Kidney capillary endothelial cell (primary cell): ENCODE data around the gene HELT.
A peak's percentile ranks its signal among the peaks of the same experiment; 100 is the strongest.

Experiments used
- DNase-seq: peaks from one replicate; pipeline ENCODE4 v3.0.0-alpha.2; 2018; ENCODE audit warnings: low spot score

Gene HELT

GRCh38 chr4:185003596-185004351 is 14.5 kb upstream of the HELT start:
- no peak for DNase-seq

- DNase-seq, result no peak
Measured at GRCh38 chr4:185004562-185005218, 13.6 kb upstream of the HELT start.

- DNase-seq, result peak; percentile 72
Measured at GRCh38 chr4:185005219-185005819, 13.0 kb upstream of the HELT start.

- no peak for DNase-seq
Measured at GRCh38 chr4:185011408-185011807, 6.9 kb upstream of the HELT start.

- no peak for DNase-seq
Measured at GRCh38 chr4:185013417-185014125, 4.7 kb upstream of the HELT start.

- DNase-seq, result no peak
Measured at GRCh38 chr4:185015108-185015507, 3.2 kb upstream of the HELT start.

GRCh38 chr4:185016101-185016940 is 2.0 kb upstream of the HELT start:
- no peak for DNase-seq

- DNase-seq, result no peak
Measured at GRCh38 chr4:185016946-185017758, 1.1 kb upstream of the HELT start.

- DNase-seq, result no peak
Measured at GRCh38 chr4:185018834-185019455, 655 bp downstream of the HELT start.

GRCh38 chr4:185019456-185020292 is 1.4 kb downstream of the HELT start:
- no peak for DNase-seq

- DNase-seq, result no peak
Measured at GRCh38 chr4:185020293-185020808, 2.1 kb downstream of the HELT start.

- no peak for DNase-seq
Measured at GRCh38 chr4:185020863-185021761, 2.8 kb downstream of the HELT start.

GRCh38 chr4:185023471-185023870 is 5.2 kb downstream of the HELT start:
- DNase-seq, result no peak

- no peak for DNase-seq
Measured at GRCh38 chr4:185028625-185029024, 10.3 kb downstream of the HELT start.

GRCh38 chr4:185031611-185032010 is 13.3 kb downstream of the HELT start:
- no peak for DNase-seq

GRCh38 chr4:185033072-185033471 is 14.8 kb downstream of the HELT start:
- no peak for DNase-seq

GRCh38 chr4:185033950-185034349 is 15.7 kb downstream of the HELT start:
- no peak for DNase-seq

- DNase-seq, result no peak
Measured at GRCh38 chr4:185035284-185035683, 17.0 kb downstream of the HELT start.
